HG03565 (cell line): ENCODE data around the gene RPS6KA5.
"Not testable (repeated sequence)": the region's sequence is repeated elsewhere in the genome, so short reads cannot be mapped to it uniquely, and the experiment has no call there.

Experiments
- ATAC-seq: cut with Tn5 transposase; IDR thresholded peaks from one replicate; pipeline ENCODE4 v1.9.1; 2021; ENCODE audit warnings: mild to moderate bottlenecking, moderate library complexity; ENCODE audit not compliant: unreplicated experiment

The RPS6KA5 gene

DNA sequence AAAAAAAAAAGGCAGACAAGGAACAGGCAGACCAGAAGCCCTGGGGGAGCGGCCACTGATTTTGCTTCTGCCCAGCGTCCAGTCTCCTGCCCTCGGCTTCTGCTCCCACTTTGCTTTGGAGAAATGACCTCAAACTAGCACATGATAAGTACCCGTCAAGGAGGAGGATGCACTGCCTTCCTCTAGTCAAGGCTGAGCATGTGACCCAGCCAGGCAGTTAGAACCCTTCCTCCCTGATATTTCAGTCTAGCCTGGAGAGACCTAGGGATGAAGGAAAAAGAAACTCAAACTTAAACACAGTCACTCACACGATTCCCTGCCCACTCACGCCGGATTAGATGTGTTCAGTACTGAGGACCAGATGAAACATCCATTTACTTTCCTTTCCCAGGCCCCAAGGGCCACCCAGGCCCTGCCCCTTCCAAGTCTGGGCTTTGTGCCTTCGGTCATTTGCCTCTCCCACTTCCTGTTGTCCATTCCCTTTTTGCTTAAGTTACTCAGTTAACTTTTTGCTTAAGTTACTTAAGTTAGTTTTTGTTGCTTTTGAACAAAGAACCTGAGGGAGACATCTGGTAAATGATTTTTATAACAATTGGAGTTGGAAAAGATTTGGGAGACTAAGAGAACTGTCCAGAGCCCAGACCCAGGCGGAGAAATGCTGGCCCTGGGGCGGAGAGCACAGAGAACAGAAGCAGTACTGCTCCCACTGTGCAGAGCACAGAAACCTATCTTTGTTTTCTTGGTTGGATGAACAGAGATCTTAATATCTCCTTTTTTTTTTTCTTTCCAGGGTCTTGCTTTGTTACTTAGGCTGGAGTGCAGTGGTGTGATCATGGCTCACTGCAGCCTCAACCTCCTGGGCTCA is 221.2 kb downstream of the RPS6KA5 start:
- ATAC-seq, result no peak

DNA sequence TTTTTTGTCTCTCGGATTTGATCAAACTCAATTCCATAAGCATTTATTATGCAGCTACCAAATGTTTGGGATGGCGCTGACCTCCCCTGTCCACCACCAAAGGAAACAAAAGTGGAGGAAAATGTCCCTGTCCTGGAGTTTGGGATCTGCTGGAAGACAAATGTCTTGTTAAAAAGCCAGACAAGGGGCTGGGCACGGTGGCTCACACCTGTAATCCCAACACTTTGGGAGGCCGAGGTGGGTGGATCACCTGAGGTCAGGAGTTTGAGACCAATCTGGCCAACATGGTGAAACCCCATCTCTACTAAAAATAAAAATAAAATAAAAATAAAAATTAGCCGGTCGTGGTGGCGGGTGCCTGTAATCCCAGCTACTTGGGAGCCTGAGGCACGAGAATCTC is 221.9 kb downstream of the RPS6KA5 start:
- not testable (repeated sequence) for ATAC-seq

DNA sequence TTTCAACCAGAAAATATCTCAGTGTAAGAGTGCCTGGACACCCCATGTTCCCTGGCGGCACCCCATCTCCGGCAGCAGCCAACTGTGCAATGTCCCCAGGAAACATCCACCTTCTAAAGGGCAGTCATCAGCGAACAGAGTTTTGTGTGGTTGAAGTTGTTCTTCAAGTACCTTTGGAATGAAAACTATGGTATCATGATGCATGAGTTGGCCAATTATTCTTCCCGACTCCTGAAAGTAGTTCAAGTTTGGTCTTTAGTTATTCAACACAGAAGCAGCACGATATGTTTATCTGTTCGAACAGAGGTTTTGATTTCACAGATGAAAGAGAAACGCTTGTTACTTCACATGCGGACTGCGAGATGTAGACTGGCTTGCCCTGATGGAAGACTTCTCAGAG is 223.1 kb downstream of the RPS6KA5 start:
- no peak for ATAC-seq

DNA sequence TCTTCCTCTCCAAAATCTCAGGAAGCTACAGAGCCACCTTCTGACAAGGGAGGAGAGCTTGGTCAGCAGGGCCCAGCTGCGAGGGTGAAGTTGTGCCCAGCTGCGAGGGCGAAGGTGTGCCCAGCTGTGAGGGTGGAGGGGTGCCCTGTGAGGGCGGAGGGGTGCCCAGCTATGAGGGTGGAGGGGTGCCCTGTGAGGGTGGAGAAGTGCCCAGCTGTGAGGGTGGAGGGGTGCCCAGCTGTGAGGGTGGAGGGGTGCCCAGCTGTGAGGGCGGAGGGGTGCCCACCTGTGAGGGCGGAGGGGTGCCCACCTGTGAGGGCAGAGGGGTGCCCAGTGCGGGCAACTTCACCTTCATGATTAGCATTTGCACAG is 223.8 kb downstream of the RPS6KA5 start:
- ATAC-seq, result no peak

DNA sequence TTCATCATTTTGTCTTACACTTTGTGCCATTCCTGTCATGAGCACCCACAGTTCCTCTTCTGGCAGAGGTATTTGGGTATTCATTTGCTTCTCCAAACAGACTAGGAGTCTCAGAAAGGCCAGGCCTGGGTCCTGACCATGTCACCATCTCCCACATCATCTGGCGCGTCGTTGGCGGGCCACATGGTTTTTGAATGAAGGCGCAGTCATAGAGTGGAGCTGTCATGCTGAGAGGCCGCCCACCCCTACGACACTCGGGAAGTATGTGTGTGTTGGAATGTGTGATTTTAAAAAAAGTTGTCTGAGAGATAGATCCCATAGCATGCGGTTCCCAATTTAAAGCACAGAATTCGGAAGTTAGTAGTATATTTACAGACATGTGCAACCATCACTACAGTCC is 228.6 kb downstream of the RPS6KA5 start:
- no peak for ATAC-seq

DNA sequence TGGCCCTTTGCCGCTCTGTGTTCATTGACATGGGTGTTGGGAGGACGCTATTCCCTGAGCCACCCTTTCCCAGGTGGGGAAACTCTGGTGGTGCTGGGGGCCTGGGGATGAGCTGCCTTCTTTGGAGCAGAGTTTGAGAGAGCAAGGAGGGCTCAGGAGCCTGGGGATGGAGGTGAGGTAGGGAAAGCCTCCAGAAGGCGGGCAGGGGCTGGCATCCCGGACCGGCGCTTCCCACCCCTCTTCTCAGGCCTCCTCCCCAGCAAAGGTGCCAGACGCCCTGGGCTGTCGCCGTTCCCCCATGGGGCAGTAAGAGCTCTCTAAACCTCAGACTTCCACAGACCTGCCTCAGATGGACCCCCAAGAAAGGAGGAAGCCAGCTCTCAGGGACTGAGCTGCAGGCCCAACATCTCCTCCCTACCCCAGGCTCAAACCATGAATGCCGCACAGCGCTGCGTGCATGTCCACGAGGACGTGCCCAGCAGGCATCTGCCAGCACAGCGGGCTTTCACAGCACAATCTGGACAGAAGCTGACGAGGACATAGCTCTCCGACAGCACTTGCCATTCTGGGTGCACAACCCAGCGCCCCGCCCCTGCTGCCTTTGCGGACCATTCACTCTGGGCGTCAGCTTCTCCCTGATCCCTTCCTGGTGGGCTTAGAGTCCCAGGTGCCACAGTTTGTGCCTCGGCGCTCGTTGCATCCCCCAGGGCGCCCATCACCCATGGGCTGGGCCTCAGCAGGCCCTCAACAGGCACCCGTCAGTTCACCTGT is 229.3 kb downstream of the RPS6KA5 start:
- ATAC-seq, result no peak

DNA sequence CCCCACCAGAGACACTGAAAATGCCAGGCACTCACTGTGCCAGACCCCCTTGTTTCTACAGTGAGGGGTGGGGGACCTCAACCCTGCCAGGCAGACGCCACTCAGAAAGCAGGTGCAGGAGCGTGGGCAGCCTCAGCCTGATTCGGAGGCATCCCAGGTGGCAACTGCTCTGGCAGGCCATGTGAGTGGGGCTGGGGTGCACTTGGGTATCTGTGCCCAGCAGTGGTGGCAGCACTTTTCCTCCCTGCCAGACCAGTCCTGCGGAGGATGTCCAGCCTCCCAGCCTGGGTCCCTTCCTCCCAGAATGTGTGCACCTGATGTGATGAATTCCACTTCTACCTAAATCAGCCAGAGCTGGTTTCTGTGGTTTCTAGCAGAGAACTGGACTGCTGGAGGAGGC is 230.8 kb downstream of the RPS6KA5 start:
- no peak for ATAC-seq

DNA sequence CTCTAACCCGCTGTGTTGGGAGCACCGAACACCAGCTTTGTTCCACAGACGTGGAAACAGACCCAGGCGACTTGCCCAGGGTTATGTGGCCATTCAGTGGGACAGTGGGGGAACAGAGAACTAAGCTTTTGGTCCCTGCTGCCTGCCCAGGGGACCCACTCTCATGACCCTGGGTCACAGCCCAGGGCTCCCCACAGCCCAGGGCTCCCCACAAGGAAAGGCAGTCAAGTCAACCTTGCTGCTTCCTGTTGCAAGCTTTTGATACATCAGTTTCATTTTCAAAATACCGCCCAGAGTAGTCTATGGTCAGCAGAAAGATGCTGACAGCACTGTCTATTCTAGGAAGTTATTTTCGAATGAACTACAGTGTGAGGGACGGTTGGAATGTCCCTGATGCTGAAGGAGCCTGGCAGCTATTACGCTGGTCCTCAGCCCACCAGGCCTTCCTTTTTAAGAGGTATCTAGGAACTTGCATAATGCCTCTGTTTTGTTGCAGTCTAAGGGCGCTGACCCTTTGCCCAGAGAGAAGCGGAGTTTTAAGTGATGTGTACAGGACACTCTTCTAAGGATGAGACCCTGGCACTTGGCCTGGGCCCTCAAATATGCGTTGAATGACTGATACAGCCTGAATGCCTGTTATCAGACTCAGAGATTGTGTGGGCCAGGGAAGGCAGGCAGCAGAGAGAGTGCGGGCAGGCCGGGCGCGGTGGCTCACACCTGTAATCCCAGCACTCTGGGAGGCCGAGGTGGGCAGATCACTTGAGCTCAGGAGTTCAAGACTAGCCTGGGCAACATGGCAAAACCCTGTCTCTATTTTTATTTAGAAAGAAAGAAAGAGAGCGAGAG is 231.6 kb downstream of the RPS6KA5 start:
- ATAC-seq, result peak; percentile 40

DNA sequence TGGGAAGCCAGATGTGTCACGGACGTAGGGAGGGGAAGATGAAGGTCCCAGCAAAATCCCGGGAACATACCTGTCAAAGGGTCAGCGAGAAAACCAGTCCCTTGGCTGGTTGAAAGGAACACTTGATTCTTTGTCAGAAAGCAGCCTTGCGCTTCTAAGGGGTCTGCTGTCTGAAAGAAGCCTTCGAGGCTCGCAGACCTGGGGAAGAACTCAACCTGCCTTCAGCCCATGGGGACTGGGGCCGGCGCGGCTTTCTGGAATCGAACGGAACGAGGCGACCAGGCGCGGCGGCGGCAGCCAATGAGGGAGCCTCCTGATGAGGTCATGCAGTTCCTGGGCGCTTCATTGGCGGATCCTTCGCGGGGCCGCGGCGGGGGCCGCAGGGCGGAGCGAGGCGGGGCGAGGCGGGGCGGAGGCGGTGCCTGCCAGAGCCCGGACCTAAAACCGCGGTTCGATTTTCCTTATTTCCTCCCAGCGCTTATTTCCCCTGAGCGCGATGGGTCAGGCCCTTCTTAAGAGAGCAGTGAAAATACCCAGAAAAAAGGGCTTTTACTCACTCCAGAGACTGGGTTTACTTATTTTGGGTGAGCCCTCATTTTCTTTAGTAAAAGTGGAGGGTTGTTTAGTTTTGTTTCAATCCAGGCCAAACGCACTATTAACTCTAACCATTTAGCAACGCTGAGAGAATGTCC is 232.4 kb downstream of the RPS6KA5 start:
- ATAC-seq, result peak; percentile 98

DNA sequence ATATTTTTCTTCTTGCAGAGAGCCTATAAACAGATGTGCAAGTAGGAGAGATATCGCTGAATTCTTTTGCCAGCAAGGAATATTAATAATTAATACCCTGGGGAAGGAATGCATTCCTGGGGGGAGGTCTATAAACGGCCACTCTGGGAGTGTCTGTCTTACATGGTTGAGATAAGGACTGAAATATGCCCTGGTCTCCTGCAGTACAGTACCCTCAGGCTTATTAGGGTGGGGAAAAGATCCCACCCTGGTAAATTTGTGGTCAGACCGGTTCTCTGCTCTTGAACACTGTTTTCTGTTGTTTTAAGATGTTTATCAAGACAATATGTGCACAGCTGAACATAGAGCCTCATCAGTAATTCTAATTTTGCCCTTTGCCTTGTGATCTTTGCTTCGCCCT is 236.9 kb downstream of the RPS6KA5 start:
- ATAC-seq, result not testable (repeated sequence)

DNA sequence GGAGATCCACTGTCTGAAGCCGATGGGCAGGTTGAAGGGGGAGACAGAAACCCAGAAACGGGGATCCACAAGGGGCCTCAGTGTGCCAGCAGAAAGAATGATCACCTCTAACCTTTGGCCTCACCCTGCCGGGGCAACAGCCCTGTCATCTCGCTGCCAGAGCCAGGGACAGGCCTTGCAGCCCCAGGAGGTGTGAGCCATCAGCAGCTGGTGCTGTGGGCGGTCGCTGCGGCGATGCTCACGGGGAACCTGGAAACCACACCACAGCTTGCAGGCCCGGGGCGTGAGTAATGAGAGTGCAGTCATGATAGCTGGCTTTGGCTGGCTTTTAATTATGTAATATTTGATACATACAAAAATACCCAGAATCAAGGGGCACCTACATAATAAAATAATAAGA is 239.5 kb downstream of the RPS6KA5 start:
- ATAC-seq, result peak; percentile 72

DNA sequence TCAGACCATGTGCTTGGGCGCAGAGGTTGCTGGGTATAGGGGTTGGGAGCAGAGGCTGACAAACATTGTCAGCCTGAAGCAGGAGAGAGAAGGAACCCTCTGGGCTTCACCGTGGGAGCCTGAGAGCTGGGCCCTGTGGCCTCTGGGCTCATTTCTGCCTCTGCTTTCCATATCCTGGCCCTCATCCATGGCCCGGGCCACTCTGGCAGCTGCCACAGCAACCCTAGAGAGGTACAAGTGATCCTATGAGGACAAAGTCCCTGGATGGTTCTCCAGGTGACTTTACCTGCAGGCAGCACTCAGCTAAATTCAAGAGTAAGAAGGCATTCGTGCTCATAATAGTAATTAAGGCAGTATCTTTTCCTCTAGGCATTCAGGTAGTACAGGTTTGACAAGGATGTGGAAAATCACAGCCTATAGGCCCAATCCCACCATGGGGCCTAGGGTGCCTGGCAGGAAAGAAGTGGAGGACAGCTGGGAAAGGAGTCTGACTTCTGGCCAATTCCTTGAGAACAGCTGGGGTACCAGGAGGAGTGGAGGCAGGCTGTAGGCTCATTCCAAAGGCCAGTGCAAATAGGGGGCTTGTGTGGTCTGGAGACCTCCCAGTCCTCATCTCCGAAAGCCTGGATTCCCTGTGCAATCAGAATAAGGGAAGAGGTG is 240.6 kb downstream of the RPS6KA5 start:
- ATAC-seq, result no peak

DNA sequence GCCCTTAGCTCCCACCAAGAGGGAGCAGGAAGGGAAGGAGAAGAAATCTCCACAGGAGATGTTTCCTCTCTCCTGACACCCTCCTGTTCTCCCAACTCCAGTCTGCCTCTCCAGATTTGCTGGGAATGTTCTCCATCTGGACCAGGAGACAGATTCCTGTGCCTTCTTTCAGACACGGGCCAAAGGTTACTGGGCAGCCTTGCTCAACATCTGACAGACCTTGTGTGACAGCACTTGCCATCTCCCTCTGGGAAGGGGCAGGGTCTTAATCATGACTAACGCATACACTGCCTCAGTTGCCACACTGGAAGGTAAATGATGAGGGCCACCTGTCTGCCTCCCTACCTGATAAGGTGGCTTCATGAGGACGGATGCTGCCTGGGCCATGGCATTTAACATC is 241.7 kb downstream of the RPS6KA5 start:
- no peak for ATAC-seq

DNA sequence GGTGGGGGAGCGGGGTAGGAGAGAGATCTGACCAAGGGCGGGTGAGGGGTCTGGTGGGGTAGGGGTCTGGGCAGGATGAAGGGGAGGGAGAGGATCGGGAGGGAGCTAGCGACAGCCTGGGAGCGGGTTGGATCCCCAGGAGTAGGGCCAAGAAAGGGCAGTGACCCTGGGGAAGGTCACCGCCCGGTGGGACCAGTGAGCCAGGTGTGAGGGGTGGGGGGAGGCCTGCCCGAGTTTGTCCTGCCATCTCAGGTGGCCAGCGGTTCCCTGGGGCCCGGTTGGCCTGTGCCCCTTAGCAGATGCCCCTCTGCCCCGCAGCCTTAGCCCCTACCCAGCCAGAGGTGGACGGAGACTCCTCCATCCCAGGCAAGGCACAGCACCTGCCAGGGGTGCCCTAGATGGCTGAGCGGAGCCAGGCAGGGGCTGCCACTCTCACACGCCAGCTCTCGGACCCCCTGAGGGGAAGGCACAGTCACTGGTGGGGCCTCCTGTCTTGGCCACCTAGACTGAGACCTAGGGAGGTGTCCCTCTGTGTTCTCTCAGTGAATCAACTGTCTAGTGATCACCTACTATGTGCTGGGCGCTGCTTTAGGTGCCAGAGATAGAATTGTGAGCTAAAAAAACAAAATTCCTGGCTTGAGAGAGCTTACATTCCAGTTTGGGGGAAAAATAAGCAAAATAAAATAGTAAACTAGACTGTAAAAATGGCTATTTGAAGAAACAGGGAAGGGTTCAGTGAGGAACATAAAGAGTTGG is 243.6 kb downstream of the RPS6KA5 start:
- ATAC-seq, result no peak

DNA sequence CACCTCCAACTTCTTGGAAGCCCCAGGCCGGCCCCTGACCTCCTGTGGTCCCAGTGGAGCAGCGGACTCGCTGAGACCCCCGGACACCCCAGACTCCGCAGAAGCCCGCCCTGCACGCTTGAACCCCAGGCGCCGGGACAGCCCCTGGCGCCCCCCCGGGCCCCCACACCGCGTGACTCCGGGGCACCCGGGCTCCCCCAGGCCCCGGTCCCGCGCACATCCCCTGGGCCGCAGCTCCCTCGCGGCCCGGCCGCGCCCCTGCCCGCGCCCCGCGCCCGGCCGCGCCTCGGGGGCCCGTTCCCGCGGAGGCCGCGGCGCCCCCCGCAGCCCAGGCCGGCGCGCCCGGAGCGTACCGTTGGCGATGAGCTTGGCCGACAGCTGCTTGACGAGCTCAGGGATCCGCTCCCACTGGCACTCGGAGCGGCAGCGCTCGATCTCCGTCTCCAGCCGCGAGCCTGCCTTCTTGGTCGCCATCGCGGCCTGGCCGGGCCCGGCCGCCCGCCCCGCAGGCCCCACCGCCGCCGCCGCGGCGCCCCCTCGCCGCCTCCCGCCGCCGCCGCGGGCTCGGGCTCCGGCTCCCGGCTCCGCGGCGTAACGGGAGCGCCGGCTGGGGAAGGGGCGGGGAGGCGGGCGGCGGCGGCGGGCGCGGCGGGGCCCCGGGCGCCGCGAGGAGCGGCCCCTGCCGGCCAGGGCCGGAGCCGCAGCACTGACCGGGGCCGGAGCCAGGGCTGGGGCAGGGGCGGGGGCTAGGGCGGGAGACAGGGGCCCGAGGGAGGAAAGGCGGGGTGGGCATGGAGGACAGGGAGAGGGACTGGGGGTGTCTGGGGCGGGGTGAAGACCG is 244.4 kb downstream of the RPS6KA5 start, which contains the start of gene TTC7B:
Gene TTC7B, minus strand, starts transcription at position 609 of the 841 bp plus-strand sequence. Its CDS starts 135 bp downstream, at position 474.
- ATAC-seq, result peak; percentile 49

DNA sequence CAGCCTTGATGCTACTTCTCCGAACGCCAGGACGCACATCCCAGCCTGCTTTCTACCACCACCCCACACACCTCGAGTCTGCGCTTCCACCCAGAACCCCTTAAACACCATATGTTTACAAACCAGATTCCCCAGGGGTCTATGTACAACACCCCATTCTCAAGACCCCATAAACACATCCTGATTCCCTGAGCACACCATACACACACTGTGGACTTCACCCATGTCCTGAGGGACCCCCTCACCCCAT is 244.9 kb downstream of the RPS6KA5 start:
- ATAC-seq, result no peak

DNA sequence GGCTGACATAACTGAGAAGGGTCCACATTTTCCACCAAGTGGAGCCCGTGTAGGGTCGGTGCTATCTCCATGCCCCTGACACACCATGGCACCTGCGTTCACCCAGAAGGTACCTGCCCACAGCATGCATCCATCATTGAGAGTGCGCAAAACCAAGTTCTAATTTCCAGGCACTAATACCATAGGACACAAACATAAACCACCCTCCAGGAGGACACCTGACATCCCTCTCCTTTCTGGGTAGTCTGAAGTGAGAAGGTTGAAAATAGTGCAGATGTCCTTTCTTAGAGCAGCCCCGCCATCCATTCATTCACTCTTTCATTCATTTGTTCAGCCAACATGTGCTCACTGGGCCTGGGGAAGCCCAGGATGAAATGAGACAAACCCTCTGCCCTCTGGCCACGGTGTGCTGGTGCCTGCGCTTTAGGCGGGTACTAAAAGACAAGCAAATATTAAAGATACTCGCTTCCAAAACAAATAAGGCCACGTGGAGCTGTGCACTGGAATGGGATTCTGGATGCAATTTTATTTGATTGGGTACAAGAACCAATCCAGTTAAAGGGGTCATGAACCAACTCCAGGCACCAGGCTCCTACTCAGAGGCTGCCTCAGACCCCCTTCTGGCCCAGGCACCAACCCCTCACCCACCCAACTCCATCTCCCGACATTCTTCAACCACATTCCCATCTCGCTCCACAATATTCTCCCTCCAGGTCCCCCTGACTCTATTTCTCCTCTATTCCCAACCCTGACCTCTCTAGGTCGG is 245.5 kb downstream of the RPS6KA5 start:
- no peak for ATAC-seq

DNA sequence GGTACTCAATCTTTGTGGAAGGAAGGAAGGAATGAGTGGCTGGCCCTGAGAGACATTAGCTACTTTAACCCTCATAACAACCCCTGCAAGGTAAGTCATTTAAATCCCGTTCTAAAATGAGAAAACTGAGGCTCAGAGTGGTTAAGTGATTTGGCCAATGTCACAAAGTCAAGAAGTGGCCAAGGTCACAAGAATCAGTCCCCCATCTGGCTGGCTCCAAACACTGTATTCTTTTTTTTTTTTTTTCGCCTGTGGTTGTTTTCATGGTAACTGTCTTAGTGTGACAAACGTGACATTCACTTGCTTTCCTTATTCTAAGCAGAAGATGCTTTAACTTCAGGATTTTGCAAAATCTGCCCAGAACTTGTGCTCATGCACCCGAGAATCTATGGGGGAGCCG is 247.0 kb downstream of the RPS6KA5 start:
- ATAC-seq, result no peak
